C4-2B (cell line): Measurements from ENCODE around the gene MCF2L.

Experiments used
- CTCF ChIP-seq: fragments of 450-650 bp; conservative IDR thresholded peaks from 2 replicates; pipeline ENCODE4 v1.5.1; 2017; ENCODE audit warnings: mild to moderate bottlenecking
- ZFX ChIP-seq: fragments of 450-650 bp; IDR thresholded peaks from 2 replicates; pipeline ENCODE4 v1.6.1; 2017

DNA sequence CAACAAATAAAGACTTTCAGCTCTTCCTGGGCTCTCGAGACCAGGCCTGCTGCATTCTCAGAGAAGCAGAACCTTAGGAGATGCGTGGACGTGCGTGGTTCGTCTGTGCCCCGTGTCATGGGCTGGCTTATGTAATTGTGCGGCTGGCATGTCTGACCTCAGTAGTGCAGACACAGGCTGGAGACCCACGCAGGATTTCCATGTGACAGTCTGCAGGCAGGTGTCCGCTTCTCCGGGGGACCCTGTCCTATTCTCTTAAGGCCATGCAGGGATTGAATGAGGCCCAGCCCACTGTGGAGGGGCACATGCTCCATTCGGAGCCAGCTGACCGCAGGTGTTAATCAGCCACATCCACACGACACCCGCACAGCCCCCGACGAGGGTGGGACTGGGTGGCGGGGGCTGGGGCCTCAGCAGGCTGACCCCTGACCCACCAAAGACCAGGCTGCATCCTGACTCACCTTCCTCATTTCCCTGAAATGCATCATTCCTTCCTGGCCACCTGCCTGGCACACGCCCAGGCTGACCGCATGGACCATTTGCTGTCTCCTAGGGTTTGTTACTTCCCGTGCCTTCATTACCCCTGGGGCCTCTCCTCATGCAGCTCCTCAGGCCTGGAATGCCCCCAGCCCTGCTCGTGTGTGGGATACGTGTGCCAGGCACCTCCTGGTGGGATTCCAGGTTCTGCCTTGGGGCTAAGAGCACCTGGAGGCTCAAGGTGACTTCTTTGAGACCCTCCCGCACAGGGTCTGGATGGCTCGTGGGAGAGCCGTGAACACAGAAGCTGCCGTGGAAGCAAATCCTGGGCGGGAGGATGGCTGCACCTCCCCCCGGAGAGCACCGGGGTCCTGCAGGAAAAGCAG is 10.7 kb upstream of the MCF2L start:
- TF ChIP-seq CTCF (no peak), ZFX (no peak)
